K562 (cell line): ENCODE results near the gene TLN1. TPM values are rescaled to one million over a fixed set of nuclear protein-coding genes. Genes with fewer than 3 reads are reported as not detected.

Experiments
- ATAC-seq: fragments of 200-7000 bp; cut with Tn5 transposase; 3 replicates; pipeline ENCODE4 v1.9.1; 2020; ENCODE audit warnings: moderate library complexity
- BruUV-seq: library from RNA; stranded (reverse); fragments of 400-500 nt; replicated peaks from 2 replicates; lab custom pipeline; 2021; lab: Mats Ljungman, UMichigan
- CTCF ChIA-PET: fragments of 300-600 bp; formaldehyde crosslinking; extraction: SDS; loops from one replicate; lab custom pipeline; 2021; ENCODE audit warnings: low intra/inter-chr PET ratio; lab: Yijun Ruan, JAX
- POLR2A ChIA-PET: fragments of 300-600, 350-650 bp; sonication (Branson Sonifier 250); formaldehyde crosslinking; extraction: SDS; loops from one replicate; lab custom pipeline; 2021; ENCODE audit warnings: antibody characterized with exemption, inconsistent platforms; lab: Yijun Ruan, JAX
- DNase-seq, 4 experiments: peaks; one replicate each; pipeline versions ENCODE4 v3.0.0 to v3.0.0-alpha.2; 2011 to 2018; ENCODE audit warnings: low spot score in 3 of 4, mixed read lengths in 3 of 4; ENCODE audit errors: extremely low read depth in 1 of 4
- FAIRE-seq: peaks from 2 replicates; lab custom pipeline; 2011; peaks lifted over from hg19 to GRCh38; lab: Jason Lieb, UNC
- H2AFZ ChIP-seq: 2 replicates; pipeline ENCODE4 v1.6.0; 2011; ENCODE audit warnings: low read depth, low read length, control low read depth, inconsistent platforms
- H3K27ac ChIP-seq: fragments of 200-600 bp; 3 replicates; pipeline ENCODE4 v1.8.0; 2011; ENCODE audit warnings: low read depth, mild to moderate bottlenecking, control low read depth, inconsistent platforms, low read length, moderate library complexity, mixed read lengths; ENCODE audit errors: extremely low read depth
- H3K27me3 ChIP-seq, 2 experiments: fragments of 300-600 bp in 1 of 2; 2 replicates in 1 of 2; 3 replicates in 1 of 2; pipeline versions ENCODE4 v1.6.0 to v1.8.0; 2011; ENCODE audit warnings: inconsistent platforms in 2 of 2, low read length in 2 of 2, mild to moderate bottlenecking in 1 of 2, mixed read lengths in 1 of 2, moderate library complexity in 1 of 2; ENCODE audit not compliant: control insufficient read depth in 2 of 2, insufficient read depth in 2 of 2
- H3K36me3 ChIP-seq: fragments of 300-600 bp; 3 replicates; pipeline ENCODE4 v1.8.0; 2011; ENCODE audit warnings: mild to moderate bottlenecking, low read length, inconsistent platforms; ENCODE audit not compliant: control insufficient read depth, insufficient read depth
- H3K4me1 ChIP-seq, 2 experiments: fragments of 200-600 bp in 1 of 2; replicated peaks in 1 of 2; 2 replicates in 1 of 2; 3 replicates in 1 of 2; pipeline versions ENCODE4 v1.5.1 to v1.8.0; 2011; ENCODE audit warnings: inconsistent platforms in 2 of 2, low read length in 2 of 2, mild to moderate bottlenecking in 1 of 2, mixed read lengths in 1 of 2, moderate library complexity in 1 of 2; ENCODE audit not compliant: control insufficient read depth in 2 of 2, insufficient read depth in 2 of 2
- H3K4me2 ChIP-seq: 2 replicates; pipeline ENCODE4 v1.6.1; 2011; ENCODE audit warnings: low read length, control low read depth, inconsistent platforms, mixed read lengths; ENCODE audit not compliant: insufficient read depth
- H3K4me3 ChIP-seq: fragments of 200-600 bp; sonication (generic), shearing (Covaris generic); 2 replicates; pipeline ENCODE4 v1.5.1; 2016; ENCODE audit warnings: control low read depth, inconsistent platforms
- H3K79me2 ChIP-seq: fragments of 200-600 bp; 3 replicates; pipeline ENCODE4 v1.8.0; 2011; ENCODE audit warnings: low read length, inconsistent platforms; ENCODE audit not compliant: control insufficient read depth, insufficient read depth
- H3K9ac ChIP-seq, 2 experiments: 2 replicates each; pipeline versions ENCODE4 v1.6.0 to v1.6.1; 2011; ENCODE audit warnings: low read depth in 2 of 2, low read length in 2 of 2, control low read depth in 1 of 2, inconsistent platforms in 1 of 2, mild to moderate bottlenecking in 1 of 2, mixed read lengths in 1 of 2; ENCODE audit not compliant: insufficient read depth in 1 of 2
- H3K9me1 ChIP-seq: one replicate; pipeline ENCODE4 v1.6.0; 2011; ENCODE audit warnings: inconsistent platforms, mild to moderate bottlenecking, low read length, moderate library complexity; ENCODE audit not compliant: control insufficient read depth, insufficient read depth
- H3K9me3 ChIP-seq: replicated peaks from 2 replicates; pipeline ENCODE4 v1.5.1; 2011; ENCODE audit warnings: low read depth, low read length, inconsistent platforms; ENCODE audit not compliant: control insufficient read depth, insufficient read depth
- H4K20me1 ChIP-seq: replicated peaks from 2 replicates; pipeline ENCODE4 v1.6.1; 2011; ENCODE audit warnings: low read length, inconsistent platforms, mixed read lengths; ENCODE audit not compliant: control insufficient read depth, insufficient read depth
- TSHZ1 ChIP-seq: fragments of 250-450 bp; sonication (Bioruptor Pico); IDR thresholded peaks from 2 replicates; pipeline ENCODE4 v1.4.0; 2020; ENCODE audit warnings: mild to moderate bottlenecking, moderate library complexity
- YY1 ChIP-seq, 3 experiments: IDR thresholded peaks; 2 replicates each; pipeline ENCODE4 v1.6.1; 2011; ENCODE audit warnings: low read length in 2 of 3, mild to moderate bottlenecking in 2 of 3, moderate library complexity in 2 of 3, borderline replicate concordance in 1 of 3, control low read depth in 1 of 3, low read depth in 1 of 3; ENCODE audit not compliant: insufficient read depth in 3 of 3, insufficient replicate concordance in 2 of 3, control insufficient read depth in 1 of 3, insufficient read length in 1 of 3; ENCODE audit errors: extremely low read depth in 1 of 3
- WGBS: fragments of 100-300 bp; shearing (Covaris generic); methylation state at CpG from one replicate; pipeline ENCODE4 v1.1.6; 2016; ENCODE audit warnings: low coverage, mixed read lengths; ENCODE audit not compliant: insufficient coverage; ENCODE audit errors: missing lambda C conversion rate; 5-methylcytosine and 5-hydroxymethylcytosine counted together
- in situ Hi-C: fragments of 300-500 bp; cut with MboI; formaldehyde crosslinking; loops from 4 replicates; pipeline ENCODE4 v1.15.0; 2018; ENCODE audit warnings: inconsistent platforms, mixed read lengths
- intact Hi-C: fragments of 100-400 bp; cut with micrococcal nuclease; formaldehyde crosslinking; loops from 2 replicates; pipeline ENCODE4 v1.14.2; 2022
- polyA plus RNA-seq, 8 experiments: library from polyadenylated mRNA; depleted of rRNA in 4 of 8; stranded (reverse) in 5 of 8; unstranded in 3 of 8; fragments of >200 nt; fragmentation: Nextera tagmentation in 2 of 8; fragmentation: Illumina TruSeq in 1 of 8; extraction: Ambion mirVana in 2 of 8; extraction: Trizol in 1 of 8; gene quantifications; 2 replicates each; pipeline versions ENCODE4 v1.2.1 to v1.2.3, GENCODE V29; 2011 to 2014; ENCODE audit warnings: inconsistent platforms in 1 of 8, missing spikeins in 1 of 8
- total RNA-seq, 7 experiments: library from RNA; depleted of rRNA in 6 of 7; stranded (reverse); fragments of >200 nt in 6 of 7; fragmentation: Illumina TruSeq in 2 of 7; extraction: Trizol in 2 of 7; gene quantifications; 2 replicates each; pipeline versions ENCODE4 v1.2.1 to v1.2.3, GENCODE V29; 2011 to 2021; ENCODE audit warnings: low replicate concordance in 1 of 7
- TF ChIP-seq, protein P1 (sequence below): fragments of 250-450 bp; sonication (Bioruptor Pico); IDR thresholded peaks from 2 replicates; pipeline ENCODE4 v1.4.0; 2020; ENCODE audit warnings: mild to moderate bottlenecking

TLN1 gene
- total and polyA plus RNA-seq, 9 of the 15 experiments (the other 6 are each of a cell fraction or from before 2014, with no cell fraction given): 3.6 to 240 (median 54.8) TPM

DNA sequence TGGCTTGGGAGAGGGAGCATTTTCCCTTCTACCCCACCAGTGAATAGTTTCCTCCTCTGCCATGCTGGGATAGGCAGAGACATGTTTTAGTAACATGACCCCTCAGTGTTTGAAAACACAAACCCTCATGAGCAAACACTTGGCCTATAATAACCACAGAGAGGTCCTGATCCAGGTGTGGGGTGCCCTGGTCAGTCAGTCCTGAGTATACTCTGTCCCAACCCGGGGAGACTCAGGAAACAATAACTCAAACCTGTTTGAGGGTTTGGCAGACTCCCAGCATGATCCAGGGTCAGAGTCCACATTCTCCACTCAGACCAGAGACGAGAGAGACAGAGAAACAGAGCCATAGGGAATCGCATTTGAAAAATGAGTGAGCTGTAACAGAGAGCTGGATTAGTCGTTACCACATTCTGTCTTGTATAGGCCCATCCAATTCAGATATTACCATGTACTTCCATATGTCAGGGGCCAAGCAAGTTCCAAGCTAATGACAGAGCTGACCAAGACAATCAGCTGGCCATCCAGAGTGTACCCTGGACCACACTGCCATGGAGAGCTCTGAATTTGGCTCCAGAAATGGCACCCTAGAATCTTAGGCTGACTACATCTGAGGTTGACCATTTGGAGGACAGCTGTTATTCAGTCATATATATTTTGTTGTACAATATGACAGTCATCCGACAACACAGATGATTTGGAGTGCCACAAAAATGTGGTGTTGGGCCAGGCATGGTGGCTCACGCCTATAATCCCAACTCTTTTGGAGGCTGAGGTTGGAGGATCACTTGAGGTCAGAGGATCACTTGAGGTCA lies 62.5 kb downstream of the TLN1 start (continued):
- TF ChIP-seq, protein P1, sequence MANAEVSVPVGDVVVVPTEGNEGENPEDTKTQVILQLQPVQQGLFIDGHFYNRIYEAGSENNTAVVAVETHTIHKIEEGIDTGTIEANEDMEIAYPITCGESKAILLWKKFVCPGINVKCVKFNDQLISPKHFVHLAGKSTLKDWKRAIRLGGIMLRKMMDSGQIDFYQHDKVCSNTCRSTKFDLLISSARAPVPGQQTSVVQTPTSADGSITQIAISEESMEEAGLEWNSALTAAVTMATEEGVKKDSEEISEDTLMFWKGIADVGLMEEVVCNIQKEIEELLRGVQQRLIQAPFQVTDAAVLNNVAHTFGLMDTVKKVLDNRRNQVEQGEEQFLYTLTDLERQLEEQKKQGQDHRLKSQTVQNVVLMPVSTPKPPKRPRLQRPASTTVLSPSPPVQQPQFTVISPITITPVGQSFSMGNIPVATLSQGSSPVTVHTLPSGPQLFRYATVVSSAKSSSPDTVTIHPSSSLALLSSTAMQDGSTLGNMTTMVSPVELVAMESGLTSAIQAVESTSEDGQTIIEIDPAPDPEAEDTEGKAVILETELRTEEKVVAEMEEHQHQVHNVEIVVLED (CRISPR knock-in tag): no peak

DNA sequence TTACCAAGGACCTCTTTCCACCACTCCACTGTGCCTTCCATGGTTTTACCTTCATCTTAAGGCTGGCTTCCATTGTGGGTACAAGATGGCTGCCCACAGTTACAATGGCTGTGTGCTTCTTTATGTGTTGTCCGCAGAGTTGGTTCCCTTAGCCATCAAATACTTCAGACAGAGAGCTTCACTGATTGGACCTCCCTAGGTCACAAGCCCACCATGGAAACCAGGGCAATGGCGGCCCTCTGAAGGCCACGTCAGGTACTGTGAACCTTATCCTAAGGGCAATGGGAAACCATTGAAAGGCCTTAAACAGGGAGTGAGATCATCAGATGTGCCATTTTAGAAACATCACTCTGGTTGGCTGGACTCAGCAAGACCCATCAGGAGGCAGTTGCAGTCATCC lies 64.1 kb downstream of the TLN1 start:
- no peaks in the 10 kb centered on the region for H4K20me1 ChIP-seq
- H3K4me3 ChIP-seq: no peak overlapping the region
- no TSS peak for BruUV-seq
- H3K9me3 ChIP-seq: no peaks in the 10 kb centered on the region
- no peak overlapping the region for H2AFZ ChIP-seq
- ATAC-seq (no peak), DNase-seq (no peak), FAIRE-seq (no peak)
- H3K79me2 ChIP-seq: peaks cover 18% of the 10 kb centered on the region
- H3K4me1 ChIP-seq: peaks cover 10 to 13% of the 10 kb centered on the region in 2 experiments
- no peaks in the 10 kb centered on the region for H3K9me1 ChIP-seq
- H3K27me3 ChIP-seq: no peaks in the 10 kb centered on the region
- ChIA-PET CTCF (no interaction called here), POLR2A (interaction anchor here (0.7 kb wide), 1 partner anchor 10 kb away, joined by 3 read pairs; the partner anchor contains the start of genes CCDC107 and RMRP)
- peak in 1 of 3 experiments; percentile 30 for TF ChIP-seq YY1 (IDR thresholded peaks at IDR 0.05; ENCODE audit: borderline replicate concordance in 1 of 3, control insufficient read depth in 1 of 3, extremely low read depth in 1 of 3, insufficient read depth in 3 of 3, insufficient read length in 1 of 3, insufficient replicate concordance in 2 of 3, low read depth in 1 of 3, low read length in 2 of 3)
- TF ChIP-seq TSHZ1 (CRISPR knock-in tag): no peak
- H3K36me3 ChIP-seq: peaks cover 7% of the 10 kb centered on the region; the same call in 1 of the 3 replicates
- no peak overlapping the region for H3K4me2 ChIP-seq
- no peak overlapping the region for H3K27ac ChIP-seq
- in situ Hi-C loops: no loop called here
- intact Hi-C loops: loop anchor here (10.0 kb wide), 1 partner anchor 147 kb away; the partner anchor contains the start of genes HINT2 and SPAG8
- no peak overlapping the region for H3K9ac ChIP-seq
- WGBS: 81% methylated on average over 3 of the region's 3 CpGs
